Measurements from ENCODE around the gene THADA. TPM values are rescaled to one million over a fixed set of nuclear protein-coding genes. Genes with fewer than 3 reads are reported as not detected.

THADA gene
- total RNA-seq, 1 experiment from 2014 or later = 28.7 TPM

DNA sequence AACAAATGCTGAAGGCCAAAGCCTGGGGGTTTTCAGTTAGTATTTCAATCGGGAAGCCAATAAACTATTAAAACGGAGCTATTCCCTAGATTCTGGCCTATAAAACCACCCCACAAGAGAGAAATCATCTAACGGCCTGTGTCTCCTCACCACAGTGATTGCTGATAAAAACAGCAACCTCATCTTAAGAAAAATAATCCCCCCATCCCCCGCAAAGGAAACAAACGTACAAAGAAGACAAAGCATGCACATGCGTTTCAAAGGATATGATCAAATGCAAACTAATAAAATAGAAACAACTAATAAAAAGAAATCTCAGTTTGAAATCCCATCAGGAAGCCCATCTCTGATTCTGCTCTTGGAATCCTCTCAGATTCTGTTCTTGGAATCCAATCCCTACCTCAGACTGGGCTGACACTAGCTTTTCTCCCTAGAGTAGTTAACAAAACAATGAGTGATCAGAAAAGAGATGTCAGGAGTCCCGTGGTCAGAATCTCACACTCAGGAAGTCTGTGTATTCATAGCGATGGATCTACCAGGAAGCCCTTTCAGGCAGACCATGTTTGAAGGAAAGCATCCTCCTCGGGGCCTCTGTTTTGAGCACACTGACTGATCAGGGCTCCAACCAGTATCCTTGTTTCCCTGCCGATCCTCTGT is 150.7 kb downstream of the THADA start:
- no peak for DNase-seq (ENCODE audit: low spot score)

GRCh38 chr2:43443282-43443681 is 152.6 kb downstream of the THADA start:
- no peak for DNase-seq (ENCODE audit: low spot score)

DNA sequence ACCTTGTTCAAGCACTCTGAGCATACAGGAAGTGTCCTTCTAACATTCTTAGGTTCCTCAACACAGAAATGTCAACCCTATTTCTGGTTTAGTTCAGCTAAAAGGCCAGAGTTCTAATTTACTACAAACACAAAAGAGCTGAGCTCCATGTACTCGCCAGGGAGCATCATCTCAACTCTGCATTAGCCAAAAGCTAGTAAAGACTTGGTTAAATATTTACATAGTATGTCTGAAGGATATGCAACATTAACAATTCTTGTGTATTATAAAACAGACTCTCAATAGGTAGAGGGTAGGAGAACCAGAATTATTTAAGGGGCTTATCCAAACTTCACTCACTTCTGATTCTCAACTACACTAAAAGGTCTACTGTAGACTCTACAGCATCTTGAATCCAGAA is 154.6 kb downstream of the THADA start:
- DNase-seq (ENCODE audit: low spot score) = no peak

DNA sequence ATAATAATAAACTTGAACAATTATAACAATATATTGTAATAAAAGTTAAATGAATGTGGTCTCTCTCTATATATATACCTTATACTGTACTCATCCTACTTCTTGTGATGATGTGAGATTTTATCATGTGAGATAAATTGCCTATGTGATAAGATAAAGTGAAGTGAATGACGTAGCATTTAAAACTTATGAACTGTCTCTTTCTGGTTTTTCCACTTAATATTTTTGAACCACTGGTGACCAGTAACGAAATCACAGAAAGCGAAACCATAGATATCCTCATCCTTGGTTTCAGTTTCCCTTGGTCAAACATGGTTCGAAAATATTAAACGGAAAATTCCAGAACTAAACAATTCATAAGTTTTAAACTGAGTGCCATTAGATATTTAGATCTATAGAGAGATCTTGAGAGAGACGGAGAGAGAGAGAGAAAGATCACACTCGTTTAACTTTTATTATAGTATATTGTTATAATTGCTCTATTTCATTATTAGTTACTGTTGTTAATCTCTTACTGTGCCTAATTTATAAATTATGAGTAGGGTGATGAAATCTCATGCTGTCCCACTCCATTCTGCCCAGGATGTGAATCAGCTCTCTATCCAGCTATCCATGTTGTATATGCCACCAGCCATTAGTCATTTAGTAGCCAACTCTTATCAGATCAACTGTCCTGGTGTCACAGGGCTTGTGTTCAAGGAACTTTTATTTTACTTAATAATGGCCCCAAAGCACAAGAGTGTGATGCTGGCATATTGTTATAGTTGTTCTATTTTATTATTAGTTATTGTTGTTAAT is 156.8 kb downstream of the THADA start:
- DNase-seq (ENCODE audit: low spot score) = no peak

DNA sequence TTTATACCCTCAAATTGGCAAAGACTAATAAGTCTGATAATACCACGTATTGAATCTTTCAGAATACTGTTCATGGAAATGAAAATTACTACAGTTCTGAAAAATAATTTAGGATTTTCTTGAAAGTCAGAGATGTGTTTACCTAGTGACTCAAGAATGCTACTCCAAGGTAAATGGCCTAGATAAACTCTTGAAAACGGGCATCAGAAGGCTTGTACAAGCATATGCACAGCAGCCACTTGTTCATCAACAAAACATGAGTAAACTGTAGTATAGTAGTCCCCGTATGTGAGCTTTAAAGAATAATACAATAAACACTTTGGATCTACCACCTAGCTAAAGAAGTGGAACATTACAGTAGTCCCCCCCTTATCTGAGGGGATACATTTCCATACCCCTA is 157.5 kb downstream of the THADA start:
- DNase-seq (ENCODE audit: low spot score) = no peak

- DNase-seq (ENCODE audit: low spot score) = no peak
Measured at GRCh38 chr2:43437363-43437762, 158.5 kb downstream of the THADA start.

GRCh38 chr2:43436431-43436830 is 159.4 kb downstream of the THADA start:
- no peak for DNase-seq (ENCODE audit: low spot score)

DNA sequence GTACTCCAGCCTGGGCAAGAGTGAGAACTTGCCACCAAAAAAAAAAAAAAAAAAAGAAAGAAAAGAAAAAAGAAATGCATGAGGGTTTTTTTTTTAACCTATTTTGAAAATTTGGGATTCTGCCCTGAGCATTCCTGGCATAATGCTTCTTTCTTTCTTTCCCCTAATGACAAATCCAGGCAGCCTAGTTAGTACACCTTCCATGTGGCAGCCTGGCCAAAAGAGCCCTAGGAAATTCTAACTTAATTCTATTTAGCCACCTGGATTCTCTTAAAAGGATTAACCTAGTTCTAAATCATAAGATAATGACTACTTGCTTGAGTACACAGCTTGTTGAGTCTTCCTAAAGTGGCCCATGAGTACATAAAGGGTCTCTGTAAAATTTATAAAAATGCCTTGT is 160.1 kb downstream of the THADA start:
- no peak for DNase-seq (ENCODE audit: low spot score)

GRCh38 chr2:43430489-43430888 is 165.3 kb downstream of the THADA start:
- DNase-seq (ENCODE audit: low spot score) = no peak

- DNase-seq (ENCODE audit: low spot score) = no peak
Measured at GRCh38 chr2:43429369-43429768, 166.5 kb downstream of the THADA start.

- no peak for DNase-seq (ENCODE audit: low spot score)
Measured at GRCh38 chr2:43427032-43427424, 168.8 kb downstream of the THADA start.

DNA sequence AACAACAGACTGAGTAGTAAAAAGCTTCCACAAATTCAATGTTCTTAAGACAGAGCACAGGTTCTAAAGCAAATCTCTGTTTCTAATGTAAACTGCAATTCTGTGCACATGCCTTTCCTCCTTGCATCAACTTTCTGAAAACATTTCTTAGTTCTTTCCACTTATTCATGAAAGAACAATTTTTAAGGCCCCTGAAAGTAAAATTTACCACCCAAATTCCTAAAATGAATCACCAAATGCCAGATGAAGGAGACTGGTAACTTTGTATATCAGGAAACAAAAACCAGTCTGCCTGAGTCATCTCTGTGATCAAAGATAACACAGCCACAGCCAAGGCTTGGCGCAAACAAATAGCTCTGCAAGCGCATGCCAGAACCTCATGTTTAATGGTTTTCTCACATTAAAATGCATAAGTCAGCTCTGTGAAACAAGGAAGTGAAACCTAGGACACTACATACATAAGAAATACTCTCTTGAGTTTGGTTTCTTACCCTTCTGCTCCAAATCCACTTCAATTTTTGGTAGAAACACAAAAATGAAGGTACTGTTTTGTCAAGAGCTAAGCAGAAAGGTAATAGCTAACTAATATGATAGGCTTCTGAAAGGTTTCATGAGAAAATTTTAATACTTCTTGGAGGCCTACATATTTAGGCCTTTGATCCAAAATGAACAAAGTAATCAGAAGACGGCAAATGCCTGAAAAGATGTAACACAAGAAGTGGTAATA is 169.4 kb downstream of the THADA start:
- peak; percentile 87 for DNase-seq (ENCODE audit: low spot score)

GRCh38 chr2:43425659-43426058 is 170.2 kb downstream of the THADA start:
- no peak for DNase-seq (ENCODE audit: low spot score)

DNA sequence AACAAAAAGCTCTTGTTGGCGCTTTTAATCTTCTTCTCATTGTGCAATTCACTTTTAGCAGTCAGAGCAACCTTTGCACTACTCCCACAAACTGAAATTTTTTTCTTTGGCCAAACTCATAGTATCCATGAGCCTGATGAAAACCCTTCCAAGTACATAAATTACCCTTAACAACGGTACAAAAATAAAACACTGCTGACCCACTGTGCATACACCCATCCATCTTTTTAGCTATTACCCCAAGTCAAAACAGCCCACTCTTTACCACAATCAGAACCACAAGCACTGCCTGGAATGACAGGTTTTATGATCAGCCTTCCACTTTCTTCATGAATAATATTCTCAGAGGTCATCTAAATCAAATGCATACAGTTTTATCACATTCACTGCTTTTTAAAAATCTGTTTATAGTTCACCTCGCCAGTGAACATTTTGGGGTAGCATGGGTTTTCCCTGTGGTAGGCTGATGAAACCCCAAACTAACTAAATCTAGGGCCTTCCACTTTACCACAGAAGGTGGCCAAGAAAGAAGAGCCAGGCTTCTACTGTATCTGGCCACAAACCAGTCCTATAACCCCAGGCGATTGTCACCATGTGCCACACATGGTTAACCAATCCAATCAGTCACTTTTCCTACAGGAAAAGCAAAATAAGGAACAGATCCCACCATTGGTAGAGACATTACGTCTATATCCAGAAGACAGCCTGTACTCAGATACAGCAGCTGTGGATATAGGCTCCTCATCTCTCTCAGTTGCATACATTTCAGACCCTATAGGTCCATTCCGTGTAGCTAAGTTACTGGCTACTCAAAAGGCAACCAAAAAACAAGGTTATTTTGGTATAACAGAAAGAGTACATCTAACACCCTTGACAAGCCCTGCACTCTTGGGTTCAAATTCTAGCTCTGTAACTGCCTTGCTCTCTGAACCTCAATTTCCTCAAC is 171.3 kb downstream of the THADA start:
- DNase-seq (ENCODE audit: low spot score) = peak; percentile 69

DNA sequence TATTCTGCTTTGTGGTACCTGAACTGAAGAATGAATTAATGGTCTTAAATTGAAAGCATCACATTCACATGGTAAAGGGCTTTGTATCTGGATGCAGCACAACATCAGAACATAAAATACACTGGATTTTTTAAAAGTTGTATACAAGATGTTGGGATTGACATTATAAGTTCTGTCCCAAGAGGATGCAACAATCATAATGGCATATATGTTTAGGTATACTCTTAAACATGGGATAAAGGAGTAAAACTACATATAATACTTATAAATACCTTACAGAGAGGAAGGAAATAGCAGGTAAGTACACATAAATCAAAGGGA is 171.9 kb downstream of the THADA start:
- no peak for DNase-seq (ENCODE audit: low spot score)

DNA sequence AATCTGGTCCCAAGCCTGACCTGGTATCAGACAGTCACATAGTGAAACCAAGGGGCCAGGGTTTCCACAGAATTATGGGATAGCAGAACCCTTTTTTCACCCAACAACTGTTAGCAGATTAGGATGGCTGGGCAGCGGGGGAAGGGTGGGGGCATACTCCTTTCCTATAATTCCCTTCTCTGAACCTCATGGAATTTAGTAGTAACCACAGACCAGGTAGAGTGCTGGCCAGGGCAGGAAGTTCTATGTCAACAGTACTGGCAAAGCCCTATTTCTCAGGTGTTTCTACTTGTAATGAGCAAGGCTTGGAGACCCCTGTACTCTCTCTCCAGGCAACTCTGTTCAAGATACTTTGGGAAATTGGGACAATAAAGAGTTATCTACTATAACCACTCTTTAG is 174.6 kb downstream of the THADA start:
- DNase-seq (ENCODE audit: low spot score) = peak; percentile 50

- DNase-seq (ENCODE audit: low spot score) = no peak
Measured at GRCh38 chr2:43420389-43420801, 175.4 kb downstream of the THADA start.

DNA sequence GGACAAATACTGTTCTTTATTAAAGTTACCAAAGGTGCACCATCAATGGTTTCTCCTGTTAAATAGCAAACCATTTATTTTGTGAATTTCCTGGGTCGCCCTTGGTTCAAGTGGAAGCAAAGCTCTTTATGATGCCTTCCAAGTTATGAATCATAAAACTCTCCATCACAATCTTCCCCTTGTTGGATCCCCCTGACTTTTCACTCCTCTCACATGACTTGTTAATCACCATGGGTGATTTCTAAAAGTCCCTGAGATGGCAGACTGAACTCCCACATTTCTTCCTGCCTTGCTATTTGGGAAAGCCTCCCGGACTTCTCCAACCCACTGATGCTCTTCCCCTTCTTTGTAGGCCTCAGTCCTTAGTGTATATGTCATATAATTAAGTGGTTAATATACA is 176.0 kb downstream of the THADA start:
- no peak for DNase-seq (ENCODE audit: low spot score)

DNA sequence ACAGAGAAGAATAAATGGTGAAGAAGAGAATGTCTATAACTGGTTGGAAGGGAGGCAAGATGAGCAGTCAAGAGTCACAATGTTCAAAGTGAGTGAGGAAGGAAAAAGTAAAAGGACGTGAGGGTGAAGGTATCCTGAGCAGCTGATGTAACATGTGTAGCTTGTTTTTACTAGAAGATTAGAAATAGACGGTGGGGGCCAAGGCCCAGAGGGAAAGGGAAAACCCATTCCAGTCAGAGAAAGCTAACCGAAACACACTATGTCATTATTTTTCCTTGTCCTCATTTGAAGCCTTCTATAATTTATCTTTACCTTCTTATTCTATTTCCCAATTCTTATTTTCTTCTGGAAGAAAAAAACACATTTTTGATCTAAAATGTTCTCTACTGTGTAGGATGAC is 176.6 kb downstream of the THADA start:
- DNase-seq (ENCODE audit: low spot score) = no peak

- no peak for DNase-seq (ENCODE audit: low spot score)
Measured at GRCh38 chr2:43418680-43419079, 177.2 kb downstream of the THADA start.

- no peak for DNase-seq (ENCODE audit: low spot score)
Measured at GRCh38 chr2:43417300-43417699, 178.5 kb downstream of the THADA start.

DNA sequence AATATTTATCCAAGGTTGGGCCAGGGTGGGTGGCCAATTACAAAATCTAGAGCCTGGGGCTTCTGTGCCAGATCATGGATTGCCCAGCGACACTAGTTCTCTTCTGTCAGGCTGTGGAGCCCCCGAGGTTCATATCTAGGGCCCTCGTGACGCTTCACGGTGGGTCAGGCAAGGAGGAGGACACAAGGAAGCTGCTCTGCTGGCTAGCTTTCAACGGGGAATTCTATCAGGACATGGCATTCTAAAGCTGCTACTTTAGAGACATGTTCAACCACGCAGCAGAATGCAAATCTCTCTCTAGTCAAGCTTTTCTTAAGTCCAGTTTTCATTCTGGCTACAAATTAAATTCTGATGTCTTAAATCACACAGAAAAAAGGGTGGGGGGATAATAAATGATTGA is 180.2 kb downstream of the THADA start:
- no peak for DNase-seq (ENCODE audit: low spot score)
